MCF 10A (cell line): ENCODE results near the gene UPF2. TPM values are rescaled to one million over a fixed set of nuclear protein-coding genes. Genes with fewer than 3 reads are reported as not detected.
"Not testable (repeated sequence)": the region's sequence is repeated elsewhere in the genome, so short reads cannot be mapped to it uniquely, and the experiment has no call there.

ENCODE experiments used
- BruUV-seq: library from RNA; stranded (reverse); fragments of 400-500 nt; replicated peaks from 2 replicates; lab custom pipeline; 2021; lab: Mats Ljungman, UMichigan
- CTCF ChIA-PET: fragments of 300-600 bp; sonication (Branson Sonifier 250); formaldehyde crosslinking; extraction: SDS; loops from one replicate; lab custom pipeline; 2021; ENCODE audit warnings: antibody characterized with exemption, inconsistent platforms; lab: Yijun Ruan, JAX
- POLR2A ChIA-PET: fragments of 300-600, 350-650 bp; sonication (Branson Sonifier 250); formaldehyde crosslinking; extraction: SDS; loops from one replicate; lab custom pipeline; 2020; ENCODE audit warnings: antibody characterized with exemption, inconsistent platforms; lab: Yijun Ruan, JAX
- DNase-seq: peaks from one replicate; pipeline ENCODE4 v3.0.0-alpha.2; 2018; ENCODE audit not compliant: unreplicated experiment
- H3K27ac Mint-ChIP-seq: one replicate; pipeline ENCODE4 v1.8.0; 2022; ENCODE audit warnings: mild to moderate bottlenecking, low read depth, mixed read lengths; ENCODE audit not compliant: unreplicated experiment
- H3K27me3 Mint-ChIP-seq: one replicate; pipeline ENCODE4 v1.8.0; 2022; ENCODE audit warnings: mixed read lengths; ENCODE audit not compliant: insufficient read depth, unreplicated experiment
- H3K36me3 Mint-ChIP-seq: one replicate; pipeline ENCODE4 v1.8.0; 2022; ENCODE audit warnings: mild to moderate bottlenecking, moderate library complexity, mixed read lengths; ENCODE audit not compliant: insufficient read depth, unreplicated experiment
- H3K4me1 Mint-ChIP-seq: one replicate; pipeline ENCODE4 v1.8.0; 2022; ENCODE audit warnings: mixed read lengths; ENCODE audit not compliant: insufficient read depth, unreplicated experiment
- H3K4me3 Mint-ChIP-seq: one replicate; pipeline ENCODE4 v1.8.0; 2022; ENCODE audit warnings: mild to moderate bottlenecking, moderate library complexity, mixed read lengths; ENCODE audit not compliant: unreplicated experiment
- H3K9me3 Mint-ChIP-seq: one replicate; pipeline ENCODE4 v1.8.0; 2022; ENCODE audit warnings: mixed read lengths; ENCODE audit not compliant: unreplicated experiment
- intact Hi-C: fragments of 100-400 bp; cut with micrococcal nuclease; formaldehyde crosslinking; loops from 2 replicates; pipeline ENCODE4 v1.14.1; 2022
- total RNA-seq: library from RNA; stranded (reverse); gene quantifications from 2 replicates; pipeline ENCODE4 v1.2.3, GENCODE V29; 2022
- TF ChIP-seq, protein P1 (sequence below): fragments of 200-600 bp; IDR thresholded peaks from one replicate; pipeline ENCODE4 v1.8.0; 2022; ENCODE audit warnings: antibody characterized with exemption, mild to moderate bottlenecking; ENCODE audit not compliant: unreplicated experiment

Gene UPF2
- total RNA-seq, 1 experiment from 2014 or later: 24.7 TPM

DNA sequence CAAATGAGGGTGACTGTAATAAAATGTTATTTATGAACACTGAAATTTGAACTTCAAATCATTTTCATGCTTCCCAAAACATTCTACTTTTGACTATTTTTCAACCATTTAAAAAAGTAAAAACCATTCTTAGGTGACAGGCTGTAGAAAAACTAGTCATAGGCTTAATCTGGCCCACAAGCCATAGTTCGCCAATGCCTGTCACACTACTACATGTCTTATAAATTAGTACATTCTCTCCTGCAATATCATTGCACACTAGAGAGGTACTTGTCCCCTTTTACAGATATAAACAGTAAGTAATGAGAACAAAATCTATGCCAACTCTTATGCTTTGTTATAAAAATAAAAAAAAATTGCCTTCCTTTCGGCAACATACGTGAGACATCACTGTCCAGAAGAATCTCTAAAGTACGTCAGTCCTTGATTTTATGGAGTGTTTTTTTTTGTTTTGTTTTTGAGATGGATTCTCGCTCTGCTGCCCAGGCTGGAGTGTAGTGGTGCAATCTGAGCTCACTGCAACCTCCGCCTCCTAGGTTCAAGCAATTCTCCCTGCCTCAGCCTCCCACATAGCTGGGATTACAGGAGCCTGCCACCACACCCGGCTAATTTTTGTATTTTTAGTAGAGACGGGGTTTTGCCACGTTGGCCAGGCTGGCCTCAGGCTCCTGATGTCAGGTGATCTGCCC is 23.2 kb downstream of the UPF2 start:
- no peaks in the 10 kb centered on the region for H3K9me3 Mint-ChIP-seq
- no peak overlapping the region for H3K4me3 Mint-ChIP-seq
- ChIA-PET CTCF (no interaction called here), POLR2A (interaction anchor here (1.3 to 1.5 kb wide), 2 partner anchors 9 to 21 kb away, joined by 3 to 4 read pairs; no protein-coding TSS in a partner anchor)
- H3K27me3 Mint-ChIP-seq: no peaks in the 10 kb centered on the region
- peaks cover 33% of the 10 kb centered on the region for H3K36me3 Mint-ChIP-seq
- BruUV-seq: no TSS peak
- H3K27ac Mint-ChIP-seq: peak overlapping the region; percentile 31
- intact Hi-C loops: no loop called here
- H3K4me1 Mint-ChIP-seq: no peaks in the 10 kb centered on the region
- DNase-seq: no peak
- TF ChIP-seq, protein P1, sequence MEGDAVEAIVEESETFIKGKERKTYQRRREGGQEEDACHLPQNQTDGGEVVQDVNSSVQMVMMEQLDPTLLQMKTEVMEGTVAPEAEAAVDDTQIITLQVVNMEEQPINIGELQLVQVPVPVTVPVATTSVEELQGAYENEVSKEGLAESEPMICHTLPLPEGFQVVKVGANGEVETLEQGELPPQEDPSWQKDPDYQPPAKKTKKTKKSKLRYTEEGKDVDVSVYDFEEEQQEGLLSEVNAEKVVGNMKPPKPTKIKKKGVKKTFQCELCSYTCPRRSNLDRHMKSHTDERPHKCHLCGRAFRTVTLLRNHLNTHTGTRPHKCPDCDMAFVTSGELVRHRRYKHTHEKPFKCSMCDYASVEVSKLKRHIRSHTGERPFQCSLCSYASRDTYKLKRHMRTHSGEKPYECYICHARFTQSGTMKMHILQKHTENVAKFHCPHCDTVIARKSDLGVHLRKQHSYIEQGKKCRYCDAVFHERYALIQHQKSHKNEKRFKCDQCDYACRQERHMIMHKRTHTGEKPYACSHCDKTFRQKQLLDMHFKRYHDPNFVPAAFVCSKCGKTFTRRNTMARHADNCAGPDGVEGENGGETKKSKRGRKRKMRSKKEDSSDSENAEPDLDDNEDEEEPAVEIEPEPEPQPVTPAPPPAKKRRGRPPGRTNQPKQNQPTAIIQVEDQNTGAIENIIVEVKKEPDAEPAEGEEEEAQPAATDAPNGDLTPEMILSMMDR: no peak

DNA sequence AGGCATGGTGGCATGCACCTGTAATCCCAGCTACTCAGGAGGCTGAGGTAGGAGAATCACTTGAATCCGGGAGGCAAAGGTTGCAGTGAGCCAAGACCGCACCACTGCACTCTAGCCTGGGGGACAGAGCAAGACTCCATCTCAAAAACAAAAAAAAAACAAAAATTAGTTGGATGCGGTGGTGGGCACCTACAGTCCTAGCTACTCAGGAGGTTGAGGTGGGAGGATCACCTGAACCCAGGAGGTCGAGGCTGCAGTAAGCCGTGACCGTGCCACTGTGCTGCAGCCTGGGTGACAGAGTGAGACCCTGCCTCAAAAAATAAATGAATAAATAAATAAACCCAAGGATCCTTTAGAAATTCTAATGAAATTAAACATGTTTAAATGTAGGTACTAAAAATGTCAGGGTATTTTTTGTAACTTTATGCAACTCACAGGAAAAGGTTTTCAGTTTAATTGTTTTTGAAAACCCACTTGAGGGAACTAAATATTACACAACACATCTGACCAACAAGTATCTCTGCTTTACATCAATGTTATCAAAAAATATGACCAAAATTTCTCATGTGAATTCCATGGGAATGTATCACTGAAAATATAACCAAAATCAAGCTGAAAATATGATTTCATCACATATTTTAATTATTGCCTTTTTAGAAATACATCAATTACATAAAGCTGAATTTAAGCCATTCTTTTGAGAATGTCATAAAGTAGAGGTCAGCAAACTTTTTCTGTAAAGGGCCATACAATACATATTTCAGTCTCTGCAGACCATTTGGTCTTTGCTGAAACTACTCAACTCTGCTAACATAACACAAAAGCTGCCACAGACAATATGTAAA is 23.9 kb downstream of the UPF2 start:
- H3K36me3 Mint-ChIP-seq: peaks cover 32% of the 10 kb centered on the region
- TF ChIP-seq, protein P1: no peak
- no TSS peak for BruUV-seq
- H3K4me3 Mint-ChIP-seq: no peak overlapping the region
- DNase-seq: no peak
- H3K27me3 Mint-ChIP-seq: no peaks in the 10 kb centered on the region
- H3K9me3 Mint-ChIP-seq: no peaks in the 10 kb centered on the region
- no peaks in the 10 kb centered on the region for H3K4me1 Mint-ChIP-seq
- intact Hi-C loops: no loop called here
- ChIA-PET CTCF (interaction anchor here (0.6 to 1.3 kb wide), 3 partner anchors 32 to 1352 kb away, joined by 3 to 5 read pairs (median 3); no protein-coding TSS in a partner anchor), POLR2A (interaction anchor here (1.5 kb wide), 1 partner anchor 22 kb away, joined by 4 read pairs; no protein-coding TSS in a partner anchor)
- no peak overlapping the region for H3K27ac Mint-ChIP-seq

DNA sequence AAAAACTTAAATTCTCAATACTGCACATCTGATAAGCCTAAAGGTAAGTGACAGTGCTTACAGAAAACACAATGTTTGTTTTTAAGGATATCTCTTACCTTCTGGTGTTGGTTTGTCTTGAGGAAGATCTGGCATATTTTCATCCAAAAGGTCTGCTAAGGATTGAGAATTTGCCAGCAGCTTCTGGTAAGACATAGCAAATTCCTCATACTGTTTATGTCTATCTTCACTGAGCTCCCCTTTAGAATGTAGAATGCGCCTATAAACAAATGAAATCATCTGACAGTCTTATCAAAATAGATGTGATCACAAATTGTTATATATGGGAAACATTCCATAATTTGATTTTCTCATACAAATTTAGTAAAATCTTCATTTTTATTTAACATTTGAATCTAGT is 28.7 kb downstream of the UPF2 start:
- BruUV-seq: no TSS peak
- ChIA-PET CTCF (interaction anchor here (0.7 kb wide), 1 partner anchor 134 kb away, joined by 3 read pairs; no protein-coding TSS in a partner anchor), POLR2A (no interaction called here)

DNA sequence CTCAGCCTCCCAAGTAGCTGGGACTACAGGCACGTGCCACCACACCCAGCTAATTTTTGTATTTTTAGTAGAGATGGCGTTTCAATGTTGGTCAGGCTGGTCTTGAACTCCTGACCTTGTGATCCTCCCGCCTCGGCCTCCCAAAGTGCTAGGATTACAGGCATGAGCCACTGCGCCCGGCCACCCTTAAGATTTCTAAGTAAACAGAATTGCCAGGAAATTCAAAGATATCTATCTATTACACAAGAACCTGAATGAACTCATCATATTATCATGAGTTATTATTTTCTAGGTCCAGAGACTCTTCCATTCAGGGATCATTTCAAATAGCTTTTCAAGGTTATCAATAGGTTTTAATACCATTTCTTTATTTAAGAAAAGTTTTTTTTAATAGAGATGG is 29.2 kb downstream of the UPF2 start:
- POLR2A ChIA-PET: interaction anchor here (0.7 kb wide), 1 partner anchor 20 kb away, joined by 4 read pairs; no protein-coding TSS in a partner anchor
- BruUV-seq: not testable (repeated sequence)

More for the DNA sequence above, 28.7 kb downstream of the UPF2 start:
- no peaks in the 10 kb centered on the region for H3K27me3 Mint-ChIP-seq
- intact Hi-C loops: no loop called here
- peaks cover 10% of the 10 kb centered on the region for H3K9me3 Mint-ChIP-seq
- TF ChIP-seq, protein P1: no peak
- H3K27ac Mint-ChIP-seq: no peak overlapping the region
- no peak overlapping the region for H3K4me3 Mint-ChIP-seq
- H3K36me3 Mint-ChIP-seq: peaks cover 58% of the 10 kb centered on the region
- no peaks in the 10 kb centered on the region for H3K4me1 Mint-ChIP-seq
- DNase-seq: no peak

More for the DNA sequence above, 29.2 kb downstream of the UPF2 start:
- H3K9me3 Mint-ChIP-seq, H3K27me3 Mint-ChIP-seq, DNase-seq, intact Hi-C loops, H3K27ac Mint-ChIP-seq, H3K4me3 Mint-ChIP-seq, H3K4me1 Mint-ChIP-seq: not testable (repeated sequence)
- peaks cover 64% of the 10 kb centered on the region for H3K36me3 Mint-ChIP-seq
- CTCF ChIA-PET: interaction anchor here (0.7 kb wide), 1 partner anchor 134 kb away, joined by 3 read pairs; no protein-coding TSS in a partner anchor
